IPS-18a (cell line): ENCODE results near the gene SCRN2.

ENCODE experiments used
- H3K27ac ChIP-seq: one replicate; pipeline ENCODE4 v1.5.1; 2013; ENCODE audit warnings: low read length
- H3K27me3 ChIP-seq: one replicate; pipeline ENCODE4 v1.6.1; 2013; ENCODE audit warnings: mild to moderate bottlenecking, low read length; ENCODE audit not compliant: control insufficient read depth, insufficient read depth
- H3K36me3 ChIP-seq: one replicate; pipeline ENCODE4 v1.6.1; 2013; ENCODE audit warnings: low read depth, low read length; ENCODE audit not compliant: control insufficient read depth
- H3K4me1 ChIP-seq: one replicate; pipeline ENCODE4 v1.6.1; 2013; ENCODE audit warnings: low read depth, low read length; ENCODE audit not compliant: control insufficient read depth
- H3K4me3 ChIP-seq: one replicate; pipeline ENCODE4 v1.5.1; 2013; ENCODE audit warnings: low read length
- H3K9ac ChIP-seq: one replicate; pipeline ENCODE4 v1.6.1; 2013; ENCODE audit warnings: mild to moderate bottlenecking, low read length, moderate library complexity
- H3K9me3 ChIP-seq: one replicate; pipeline ENCODE4 v1.6.1; 2013; ENCODE audit warnings: low read depth, low read length; ENCODE audit not compliant: control insufficient read depth

The SCRN2 gene

GRCh38 chr17:47813077-47813476 lies 28.0 kb downstream of the SCRN2 start:
- H3K27ac ChIP-seq: no peak overlapping the region
- H3K27me3 ChIP-seq: no peaks in the 10 kb centered on the region
- no peaks in the 10 kb centered on the region for H3K9me3 ChIP-seq
- peaks cover 4% of the 10 kb centered on the region for H3K36me3 ChIP-seq
- no peak overlapping the region for H3K4me3 ChIP-seq
- no peaks in the 10 kb centered on the region for H3K4me1 ChIP-seq
- no peak overlapping the region for H3K9ac ChIP-seq

- no peaks in the 10 kb centered on the region for H3K4me1 ChIP-seq
- no peak overlapping the region for H3K9ac ChIP-seq
- no peaks in the 10 kb centered on the region for H3K27me3 ChIP-seq
- H3K4me3 ChIP-seq: no peak overlapping the region
- peaks cover 4% of the 10 kb centered on the region for H3K36me3 ChIP-seq
- no peaks in the 10 kb centered on the region for H3K9me3 ChIP-seq
- H3K27ac ChIP-seq: no peak overlapping the region
These were observed 28.7 kb downstream of the SCRN2 start for GRCh38 chr17:47812146-47812920.

- H3K36me3 ChIP-seq: peaks cover 4% of the 10 kb centered on the region
- no peaks in the 10 kb centered on the region for H3K9me3 ChIP-seq
- H3K27me3 ChIP-seq: no peaks in the 10 kb centered on the region
- H3K27ac ChIP-seq: no peak overlapping the region
- H3K4me3 ChIP-seq: no peak overlapping the region
- H3K9ac ChIP-seq: no peak overlapping the region
- H3K4me1 ChIP-seq: no peaks in the 10 kb centered on the region
These were observed 29.4 kb downstream of the SCRN2 start for GRCh38 chr17:47811709-47812108.

- Histone ChIP-seq H3K9ac (no peak overlapping the region), H3K4me1 (no peaks in the 10 kb centered on the region), H3K36me3 (peaks cover 4% of the 10 kb centered on the region), H3K27ac (no peak overlapping the region), H3K27me3 (no peaks in the 10 kb centered on the region), H3K9me3 (no peaks in the 10 kb centered on the region), H3K4me3 (no peak overlapping the region)
These were observed 30.0 kb downstream of the SCRN2 start for GRCh38 chr17:47810901-47811635.

GRCh38 chr17:47810200-47810821 lies 30.8 kb downstream of the SCRN2 start:
- Histone ChIP-seq H3K27ac (no peak overlapping the region), H3K9ac (no peak overlapping the region)

GRCh38 chr17:47808830-47809480 lies 32.1 kb downstream of the SCRN2 start:
- H3K27me3 ChIP-seq: no peaks in the 10 kb centered on the region
- H3K36me3 ChIP-seq: peaks cover 4% of the 10 kb centered on the region
- H3K4me1 ChIP-seq: no peaks in the 10 kb centered on the region
- no peak overlapping the region for H3K27ac ChIP-seq
- no peak overlapping the region for H3K9ac ChIP-seq
- no peak overlapping the region for H3K4me3 ChIP-seq
- H3K9me3 ChIP-seq: no peaks in the 10 kb centered on the region

More at GRCh38 chr17:47810200-47810821, 30.8 kb downstream of the SCRN2 start:
- Histone ChIP-seq H3K9me3 (no peaks in the 10 kb centered on the region), H3K36me3 (peaks cover 4% of the 10 kb centered on the region), H3K4me3 (no peak overlapping the region), H3K27me3 (no peaks in the 10 kb centered on the region), H3K4me1 (no peaks in the 10 kb centered on the region)

- H3K27ac ChIP-seq: no peak overlapping the region
- no peak overlapping the region for H3K9ac ChIP-seq
- no peaks in the 10 kb centered on the region for H3K4me1 ChIP-seq
- no peak overlapping the region for H3K4me3 ChIP-seq
- H3K9me3 ChIP-seq: no peaks in the 10 kb centered on the region
- peaks cover 4% of the 10 kb centered on the region for H3K36me3 ChIP-seq
- H3K27me3 ChIP-seq: no peaks in the 10 kb centered on the region
These were observed 32.8 kb downstream of the SCRN2 start for GRCh38 chr17:47808036-47808829.

GRCh38 chr17:47807421-47807820 lies 33.7 kb downstream of the SCRN2 start:
- no peak overlapping the region for H3K9ac ChIP-seq
- peaks cover 4% of the 10 kb centered on the region for H3K36me3 ChIP-seq
- no peak overlapping the region for H3K27ac ChIP-seq
- H3K4me3 ChIP-seq: no peak overlapping the region
- H3K4me1 ChIP-seq: no peaks in the 10 kb centered on the region
- no peaks in the 10 kb centered on the region for H3K27me3 ChIP-seq
- H3K9me3 ChIP-seq: no peaks in the 10 kb centered on the region

GRCh38 chr17:47806913-47807255 lies 34.2 kb downstream of the SCRN2 start:
- no peaks in the 10 kb centered on the region for H3K4me1 ChIP-seq
- no peak overlapping the region for H3K9ac ChIP-seq
- H3K27ac ChIP-seq: no peak overlapping the region
- peaks cover 4% of the 10 kb centered on the region for H3K36me3 ChIP-seq
- H3K9me3 ChIP-seq: no peaks in the 10 kb centered on the region
- no peaks in the 10 kb centered on the region for H3K27me3 ChIP-seq
- H3K4me3 ChIP-seq: no peak overlapping the region

- peaks cover 4% of the 10 kb centered on the region for H3K36me3 ChIP-seq
- no peak overlapping the region for H3K9ac ChIP-seq
- H3K9me3 ChIP-seq: no peaks in the 10 kb centered on the region
- H3K27ac ChIP-seq: no peak overlapping the region
- H3K4me1 ChIP-seq: no peaks in the 10 kb centered on the region
- H3K27me3 ChIP-seq: no peaks in the 10 kb centered on the region
- no peak overlapping the region for H3K4me3 ChIP-seq
These were observed 34.8 kb downstream of the SCRN2 start for GRCh38 chr17:47806026-47806912.
